Sigmoid colon (tissue), 4 donors: ENCODE results near the gene SLX4.

Source experiments
- CTCF ChIP-seq, 4 experiments: fragments of 450-650 bp in 3 of 4; fragments of 200-600 bp in 1 of 4; IDR thresholded peaks; one replicate each; pipeline ENCODE4 v1.5.1; 2016 to 2019; ENCODE audit warnings: antibody characterized with exemption in 4 of 4, mild to moderate bottlenecking in 3 of 4, moderate library complexity in 2 of 4
- EP300 ChIP-seq, 4 donors: sonication (generic); formaldehyde crosslinking; IDR thresholded peaks; one replicate each; pipeline ENCODE4 v1.6.1; 2017; ENCODE audit warnings: antibody characterized with exemption in 4 of 4
- POLR2A ChIP-seq, 2 donors: fragments of 450-650 bp; IDR thresholded peaks; one replicate each; pipeline ENCODE4 v1.6.1; 2016; ENCODE audit warnings: antibody characterized with exemption in 2 of 2, mild to moderate bottlenecking in 2 of 2, moderate library complexity in 2 of 2
- POLR2AphosphoS5 ChIP-seq, 4 donors: sonication (generic); formaldehyde crosslinking; IDR thresholded peaks; one replicate each; pipeline ENCODE4 v1.6.1; 2017; ENCODE audit warnings: antibody characterized with exemption in 4 of 4

DNA sequence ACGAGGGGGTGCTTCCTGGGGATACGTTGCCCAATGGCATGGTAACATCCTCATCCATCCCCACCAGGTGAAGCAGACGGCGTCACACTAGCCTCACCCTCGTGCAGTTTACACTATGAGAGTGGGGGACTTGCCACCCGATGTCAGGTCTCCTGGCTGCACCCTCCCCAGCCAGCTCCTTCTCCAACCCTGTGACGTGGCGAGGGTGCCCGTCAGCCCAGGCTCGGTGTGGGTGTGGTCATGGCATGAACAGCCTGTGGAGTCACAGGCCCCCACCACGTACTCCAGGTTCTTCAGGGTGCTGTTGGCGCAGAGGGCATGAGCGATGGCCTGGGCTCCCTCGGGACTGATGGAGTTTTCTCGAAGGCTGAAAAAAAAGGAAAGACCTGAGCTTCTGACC is 62.5 kb downstream of the SLX4 start:
- TF ChIP-seq POLR2A (IDR thresholded peaks at IDR 0.05): no peak
- no peak for TF ChIP-seq CTCF (IDR thresholded peaks at IDR 0.05)
- no peak for TF ChIP-seq POLR2AphosphoS5 (IDR thresholded peaks at IDR 0.05)
- TF ChIP-seq EP300 (IDR thresholded peaks at IDR 0.05): no peak
